Measurements from ENCODE around the gene XRCC4.
"Not testable (repeated sequence)": the region's sequence is repeated elsewhere in the genome, so short reads cannot be mapped to it uniquely, and the experiment has no call there.

The XRCC4 gene

GRCh38 chr5:83355482-83356014, 278.2 kb downstream of the XRCC4 start:
- not testable (repeated sequence) for DNase-seq

- no peak for DNase-seq
Observed at GRCh38 chr5:83357621-83358231, 280.4 kb downstream of the XRCC4 start.

GRCh38 chr5:83360573-83360972, 283.2 kb downstream of the XRCC4 start:
- DNase-seq: no peak

- no peak for DNase-seq
Observed at GRCh38 chr5:83362526-83362925, 285.2 kb downstream of the XRCC4 start.

GRCh38 chr5:83363111-83363885, 286.0 kb downstream of the XRCC4 start:
- no peak for DNase-seq

GRCh38 chr5:83363886-83364275, 286.5 kb downstream of the XRCC4 start:
- no peak for DNase-seq

GRCh38 chr5:83364312-83365299, 287.3 kb downstream of the XRCC4 start:
- no peak for DNase-seq

- no peak for DNase-seq
Observed at GRCh38 chr5:83368319-83368718, 291.0 kb downstream of the XRCC4 start.

- no peak for DNase-seq
Observed at GRCh38 chr5:83368835-83369234, 291.5 kb downstream of the XRCC4 start.

- no peak for DNase-seq
Observed at GRCh38 chr5:83370957-83371356, 293.6 kb downstream of the XRCC4 start.

GRCh38 chr5:83371726-83372125, 294.4 kb downstream of the XRCC4 start:
- no peak for DNase-seq

- no peak for DNase-seq
Observed at GRCh38 chr5:83374547-83374946, 297.2 kb downstream of the XRCC4 start.

- DNase-seq: no peak
Observed at GRCh38 chr5:83375049-83375745, 297.9 kb downstream of the XRCC4 start.

GRCh38 chr5:83376461-83376860, 299.1 kb downstream of the XRCC4 start:
- no peak for DNase-seq

- DNase-seq: no peak
Observed at GRCh38 chr5:83377131-83377865, 300.0 kb downstream of the XRCC4 start.

GRCh38 chr5:83378624-83379289, 301.4 kb downstream of the XRCC4 start:
- DNase-seq: no peak

GRCh38 chr5:83385812-83386211, 308.5 kb downstream of the XRCC4 start:
- no peak for DNase-seq

- no peak for DNase-seq
Observed at GRCh38 chr5:83387041-83387440, 309.7 kb downstream of the XRCC4 start.

- no peak for DNase-seq
Observed at GRCh38 chr5:83388608-83389007, 311.3 kb downstream of the XRCC4 start.

GRCh38 chr5:83392766-83393503, 315.6 kb downstream of the XRCC4 start:
- no peak for DNase-seq

GRCh38 chr5:83393504-83393866, 316.1 kb downstream of the XRCC4 start:
- no peak for DNase-seq
